H1 (cell line): Measurements from ENCODE around the gene RPN2. TPM values are rescaled to one million over a fixed set of nuclear protein-coding genes. Genes with fewer than 3 reads are reported as not detected.

Experiments used
- ATF2 ChIP-seq: IDR thresholded peaks from 2 replicates; pipeline ENCODE4 v1.6.1; 2012; ENCODE audit warnings: low read length, inconsistent platforms
- ATF3 ChIP-seq: IDR thresholded peaks from 2 replicates; pipeline ENCODE4 v1.6.1; 2011; ENCODE audit warnings: low read depth, mild to moderate bottlenecking, low read length; ENCODE audit not compliant: insufficient read depth
- CBX8 ChIP-seq: fragments of 300-800, 300-1000 bp; sonication (generic); IDR thresholded peaks from 2 replicates; pipeline ENCODE4 v1.7.1; 2016; ENCODE audit warnings: low read depth, low read length, borderline replicate concordance
- CEBPB ChIP-seq: IDR thresholded peaks from 2 replicates; pipeline ENCODE4 v1.6.1; 2012; ENCODE audit warnings: low read depth, low read length
- CHD2 ChIP-seq: IDR thresholded peaks from 2 replicates; pipeline ENCODE4 v1.6.1; 2012; ENCODE audit warnings: low read length, improper control_type of control experiment
- E2F6 ChIP-seq: IDR thresholded peaks from 2 replicates; pipeline ENCODE4 v1.6.1; 2012; ENCODE audit warnings: inconsistent platforms
- EP300 ChIP-seq, 2 experiments: IDR thresholded peaks; 1 replicate in 1 of 2; 2 replicates in 1 of 2; pipeline ENCODE4 v1.6.1; 2011 to 2012; ENCODE audit warnings: low read depth in 2 of 2, low read length in 2 of 2, mild to moderate bottlenecking in 2 of 2, borderline replicate concordance in 1 of 2, inconsistent platforms in 1 of 2, moderate library complexity in 1 of 2
- FOSL1 ChIP-seq: IDR thresholded peaks from 2 replicates; pipeline ENCODE4 v1.6.1; 2011; ENCODE audit warnings: mild to moderate bottlenecking, low read depth, low read length, moderate library complexity; ENCODE audit not compliant: insufficient read depth
- HDAC2 ChIP-seq, 2 experiments: fragments of 300-600 bp in 1 of 2; sonication (generic) in 1 of 2; IDR thresholded peaks; 2 replicates each; pipeline ENCODE4 v1.6.1; 2011 to 2012; ENCODE audit warnings: low read depth in 2 of 2, low read length in 2 of 2, mild to moderate bottlenecking in 2 of 2, moderate library complexity in 2 of 2, borderline replicate concordance in 1 of 2, inconsistent platforms in 1 of 2
- JUN ChIP-seq: IDR thresholded peaks from 2 replicates; pipeline ENCODE4 v1.6.1; 2011; ENCODE audit warnings: low read depth, mild to moderate bottlenecking, improper control_type of control experiment, low read length
- KDM4A ChIP-seq: IDR thresholded peaks from one replicate; pipeline ENCODE4 v1.7.1; 2012; ENCODE audit warnings: low read depth, mild to moderate bottlenecking, moderate library complexity, low read length, inconsistent platforms; ENCODE audit not compliant: severe bottlenecking
- MAFK ChIP-seq: IDR thresholded peaks from 2 replicates; pipeline ENCODE4 v1.6.1; 2012; ENCODE audit warnings: low read depth, mild to moderate bottlenecking, improper control_type of control experiment, low read length
- PHF8 ChIP-seq: fragments of 200-600 bp; sonication (generic); conservative IDR thresholded peaks from 2 replicates; pipeline ENCODE4 v1.7.1; 2012; ENCODE audit warnings: low read depth, mild to moderate bottlenecking, inconsistent platforms, low read length, moderate library complexity
- POLR2A ChIP-seq, 2 experiments: IDR thresholded peaks; 1 replicate in 1 of 2; 2 replicates in 1 of 2; pipeline ENCODE4 v1.6.1; 2011; ENCODE audit warnings: low read depth in 2 of 2, low read length in 2 of 2, mild to moderate bottlenecking in 2 of 2; ENCODE audit errors: control extremely low read depth in 1 of 2
- SIN3A ChIP-seq, 2 experiments: IDR thresholded peaks in 1 of 2; conservative IDR thresholded peaks in 1 of 2; 2 replicates each; pipeline ENCODE4 v1.6.1; 2011 to 2012; ENCODE audit warnings: low read length in 2 of 2, improper control_type of control experiment in 1 of 2, low read depth in 1 of 2, mild to moderate bottlenecking in 1 of 2
- SP2 ChIP-seq: IDR thresholded peaks from 2 replicates; pipeline ENCODE4 v1.6.1; 2012; ENCODE audit warnings: mild to moderate bottlenecking, low read length, inconsistent platforms
- SP4 ChIP-seq: IDR thresholded peaks from 2 replicates; pipeline ENCODE4 v1.6.1; 2012; ENCODE audit warnings: low read length, inconsistent platforms
- SRF ChIP-seq: IDR thresholded peaks from 2 replicates; pipeline ENCODE4 v1.6.1; 2011; ENCODE audit warnings: mild to moderate bottlenecking, low read depth, low read length, moderate library complexity
- TAF1 ChIP-seq: IDR thresholded peaks from 2 replicates; pipeline ENCODE4 v1.6.1; 2011; ENCODE audit warnings: mild to moderate bottlenecking, low read depth, low read length
- TAF7 ChIP-seq: optimal IDR thresholded peaks from 2 replicates; pipeline ENCODE3; 2011; ENCODE audit warnings: low read depth, mild to moderate bottlenecking, inconsistent platforms, low read length, moderate library complexity, borderline replicate concordance
- TCF12 ChIP-seq: IDR thresholded peaks from 2 replicates; pipeline ENCODE4 v1.6.1; 2011; ENCODE audit warnings: low read depth, mild to moderate bottlenecking, low read length
- TEAD4 ChIP-seq: IDR thresholded peaks from 2 replicates; pipeline ENCODE4 v1.6.1; 2012; ENCODE audit warnings: low read depth, low read length, inconsistent platforms, mixed read lengths
- polyA plus RNA-seq, 7 experiments: library from polyadenylated mRNA; depleted of rRNA in 3 of 7; stranded (reverse) in 5 of 7; unstranded in 2 of 7; fragments of >200 nt in 5 of 7; fragments of 200-250 nt in 2 of 7; gene quantifications; 1 replicate in 5 of 7; 2 replicates in 1 of 7; 4 replicates in 1 of 7; pipeline versions ENCODE4 v1.2.1 to v1.2.3, GENCODE V29; 2011 to 2013; ENCODE audit warnings: missing spikeins in 2 of 7, mixed read lengths in 2 of 7
- total RNA-seq: library from RNA; stranded (reverse); fragmentation: NEBNext Ultra II Directional; extraction: Animal tissue kit (Norgen Biotek cat#: 25700); gene quantifications from 2 replicates; pipeline ENCODE4 v1.2.1, GENCODE V29; 2021

RPN2 gene
- total and polyA plus RNA-seq, 2 of the 8 experiments (the other 6 are each of a cell fraction or from before 2014, with no cell fraction given): 236 to 379 TPM

- no peak for TF ChIP-seq ATF2
- no peak for TF ChIP-seq HDAC2 (IDR thresholded peaks at IDR 0.05; ENCODE audit: borderline replicate concordance in 1 of 2, low read depth in 2 of 2, low read length in 2 of 2)
- TF ChIP-seq KDM4A: no peak
- TF ChIP-seq FOSL1: no peak
- peak in 1 of 2 experiments; percentile 57; a peak in 1 of 3 replicates for TF ChIP-seq POLR2A (IDR thresholded peaks at IDR 0.05; ENCODE audit: control extremely low read depth in 1 of 2, low read depth in 2 of 2, low read length in 2 of 2)
- no peak for TF ChIP-seq E2F6
- no peak for TF ChIP-seq JUN
- TF ChIP-seq SRF: no peak
- TF ChIP-seq PHF8: no peak
- 0 out of 4 replicates have a peak, but pooled peaks of 1 of the 2 experiments have one; percentile 37 for TF ChIP-seq SIN3A (conservative IDR thresholded peaks at IDR 0.05 in 1 of 2, IDR thresholded peaks at IDR 0.05 in 1 of 2; ENCODE audit: low read depth in 1 of 2, low read length in 2 of 2)
- 0 out of 2 replicates have a peak, but pooled peaks have one; percentile 13 for TF ChIP-seq TCF12
- no peak for TF ChIP-seq TEAD4
- TF ChIP-seq SP4: no peak
- TF ChIP-seq ATF3: no peak
- TF ChIP-seq TAF1: 0 out of 2 replicates have a peak, but pooled peaks have one; percentile 54
- no peak for TF ChIP-seq EP300 (IDR thresholded peaks at IDR 0.05; ENCODE audit: borderline replicate concordance in 1 of 2, low read depth in 2 of 2, low read length in 2 of 2)
- no peak for TF ChIP-seq SP2
- TF ChIP-seq CHD2: no peak
- no peak for TF ChIP-seq MAFK
- no peak for TF ChIP-seq CEBPB
- TF ChIP-seq TAF7: no peak
- TF ChIP-seq CBX8: no peak
Measured at GRCh38 chr20:37267667-37268313, 88.7 kb downstream of the RPN2 start (continued).
